ENCODE results near the gene AK2.

The AK2 gene

DNA sequence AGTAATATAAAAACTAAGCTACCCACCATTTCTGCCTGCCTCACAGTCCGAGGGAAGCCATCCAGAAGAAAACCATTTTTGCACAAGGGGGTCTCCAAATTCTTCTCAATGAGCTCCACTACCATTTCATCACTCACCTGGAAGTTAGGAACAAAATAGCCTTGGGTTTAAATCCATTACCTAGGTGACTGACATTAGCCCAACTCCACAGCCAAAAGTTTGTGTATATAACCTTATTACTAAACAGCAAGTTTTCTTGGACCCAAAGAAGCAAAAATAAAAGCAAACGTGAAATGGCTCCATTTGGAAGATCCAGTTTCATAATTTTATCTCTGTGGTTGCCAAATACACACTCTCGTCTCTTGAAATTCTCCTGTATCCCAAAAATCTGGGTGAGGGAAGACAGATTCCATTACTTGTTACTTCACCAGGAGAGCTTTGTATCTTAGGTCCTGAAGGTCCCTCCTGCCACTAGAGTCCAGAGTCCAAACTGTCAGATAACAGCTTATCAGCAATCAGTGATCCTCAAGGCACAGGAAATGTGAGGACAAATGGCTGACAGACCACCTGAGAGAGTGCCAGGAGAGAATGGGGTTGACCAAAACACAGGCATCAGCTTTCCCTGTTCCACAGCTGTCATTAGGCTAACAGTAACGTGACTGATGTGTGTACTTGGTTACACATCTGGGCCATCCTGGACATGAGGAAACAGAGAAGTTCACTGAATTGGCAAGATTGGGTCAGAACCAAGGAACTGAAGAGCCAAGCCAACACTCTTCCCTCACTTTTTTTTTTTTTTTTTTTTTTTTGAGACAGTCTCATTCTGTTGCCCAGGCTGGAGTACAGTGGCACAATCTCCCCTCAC, 14.9 kb downstream of the AK2 start:
- FAIRE-seq: no peak

- no peak for FAIRE-seq
These were observed 18.6 kb downstream of the AK2 start for GRCh38 chr1:33018112-33018511.

- no peak for FAIRE-seq
These were observed 19.5 kb downstream of the AK2 start for GRCh38 chr1:33017175-33017574.

GRCh38 chr1:33015216-33015615, 21.5 kb downstream of the AK2 start:
- no peak for FAIRE-seq

DNA sequence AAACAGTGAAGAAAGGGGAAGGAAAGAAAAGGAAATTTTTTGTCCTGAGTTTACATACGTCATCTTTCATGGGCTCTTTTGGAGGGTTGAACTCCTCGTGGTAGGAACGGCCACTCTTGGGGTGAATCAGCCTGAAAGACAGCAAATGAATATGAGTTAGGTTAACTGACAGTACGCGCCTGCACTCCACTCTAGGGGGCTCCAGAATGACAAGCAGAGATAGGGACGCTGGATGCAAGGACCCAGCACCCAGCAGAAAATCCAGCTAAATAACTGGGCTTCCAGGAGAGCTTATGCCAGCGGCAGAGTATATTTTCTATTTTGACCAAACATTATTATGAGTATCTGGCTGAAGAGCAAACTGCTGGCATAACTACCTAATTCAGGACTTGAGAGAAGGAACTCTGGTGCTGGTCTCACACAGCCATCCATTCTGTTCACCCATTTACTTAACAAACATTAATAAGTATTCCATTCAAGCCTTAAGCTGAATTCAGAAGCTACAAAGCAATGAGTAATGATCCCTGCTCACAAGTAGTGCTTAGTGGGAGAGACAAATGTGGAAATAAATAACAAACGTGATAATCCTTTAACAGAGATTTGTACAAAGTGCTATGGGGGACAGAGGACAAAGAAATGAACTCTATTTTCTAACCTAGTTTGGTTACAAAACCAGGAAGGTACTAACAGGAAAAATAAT, 22.1 kb downstream of the AK2 start:
- no peak for FAIRE-seq

- no peak for FAIRE-seq
These were observed 22.9 kb downstream of the AK2 start for GRCh38 chr1:33013791-33014190.

DNA sequence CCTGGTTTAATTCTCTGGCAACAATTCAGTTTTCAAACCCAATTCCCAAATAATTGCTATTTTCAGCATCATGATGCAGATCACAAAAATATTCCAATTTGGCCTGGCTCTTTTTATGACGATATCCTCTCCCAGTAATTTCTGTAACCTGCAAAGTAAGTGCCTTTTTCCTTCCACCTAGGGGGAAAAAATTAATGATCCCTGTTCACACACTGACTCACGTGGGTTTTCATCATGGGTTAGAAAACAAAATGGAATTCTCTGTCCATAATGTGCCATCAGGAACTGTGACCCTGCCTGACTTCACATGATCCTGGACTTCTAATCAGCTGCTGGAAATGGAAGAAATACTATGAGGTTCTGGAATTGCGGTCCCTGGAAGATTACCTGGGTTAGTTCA, 24.5 kb downstream of the AK2 start:
- FAIRE-seq: no peak

GRCh38 chr1:33010932-33011731, 25.6 kb downstream of the AK2 start:
- no peak for FAIRE-seq

GRCh38 chr1:33009561-33009960, 27.1 kb downstream of the AK2 start:
- FAIRE-seq: no peak

GRCh38 chr1:33008051-33008914, 28.4 kb downstream of the AK2 start:
- FAIRE-seq: no peak

DNA sequence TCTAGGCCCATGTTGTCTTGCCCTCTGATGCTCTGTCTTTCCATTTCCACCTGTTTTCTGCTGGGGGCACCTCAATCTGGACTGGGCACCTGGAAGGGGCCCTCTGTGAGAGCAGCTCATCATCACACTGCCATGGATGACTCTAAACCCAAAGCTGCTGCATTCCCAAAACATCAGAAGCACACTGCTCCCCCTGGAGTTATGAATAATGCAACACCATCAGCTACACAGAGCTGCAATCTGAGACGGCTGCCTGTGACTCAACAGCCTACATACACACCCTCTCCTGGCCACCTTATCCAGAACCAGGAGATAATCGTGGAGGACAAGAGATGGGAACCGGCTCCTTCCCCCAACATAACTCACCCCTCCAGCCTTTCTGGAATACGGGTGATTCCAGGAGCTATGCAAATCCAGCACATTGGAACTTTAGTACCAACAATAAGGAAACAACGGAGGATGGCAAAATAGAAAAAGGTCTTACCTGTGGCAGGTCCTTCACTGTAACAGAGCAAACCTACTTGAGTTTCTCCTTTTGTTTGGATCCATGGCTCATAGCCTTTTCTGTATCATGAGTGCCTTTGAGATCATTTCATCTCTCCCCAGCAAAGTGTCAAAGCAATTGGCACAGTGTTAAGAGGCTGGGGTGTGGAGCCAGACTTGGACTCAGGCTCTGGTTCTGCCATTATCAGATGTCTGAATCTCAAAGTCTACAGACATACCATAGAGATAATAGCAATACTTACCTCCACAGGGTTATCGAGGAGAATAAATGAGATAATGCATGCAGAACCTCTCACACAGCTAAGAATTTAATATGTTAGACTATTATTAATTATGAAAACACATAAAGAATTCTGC, 29.3 kb downstream of the AK2 start:
- no peak for FAIRE-seq

DNA sequence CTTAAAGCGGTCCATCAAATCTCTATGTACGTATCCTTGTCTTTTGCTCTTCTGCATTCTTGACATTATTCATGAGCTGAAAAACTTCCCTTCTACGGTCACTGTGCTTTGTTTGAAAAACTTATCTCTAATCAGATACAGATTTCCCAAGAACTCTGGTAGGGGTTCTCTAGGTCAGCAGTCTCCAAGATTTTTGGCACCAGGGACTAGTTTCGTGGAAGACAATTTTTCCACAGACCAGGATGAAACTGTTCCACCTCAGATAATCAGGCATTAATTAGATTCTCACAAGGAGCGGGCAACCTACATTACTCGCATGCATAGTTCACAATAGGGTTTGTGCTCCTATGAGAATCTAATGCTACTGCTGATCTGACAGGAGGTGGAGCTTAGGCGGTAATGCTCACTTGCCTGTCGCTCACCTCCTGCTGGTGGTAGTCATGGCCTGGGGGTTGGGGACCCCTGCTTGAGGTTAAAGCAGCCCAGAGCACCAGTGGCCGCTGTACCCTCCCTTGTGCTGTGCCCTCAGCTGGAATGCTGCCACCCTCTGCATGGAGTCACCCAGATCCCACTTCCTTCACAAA, 30.8 kb downstream of the AK2 start:
- no peak for FAIRE-seq

- FAIRE-seq: no peak
These were observed 31.4 kb downstream of the AK2 start for GRCh38 chr1:33005117-33005837.

DNA sequence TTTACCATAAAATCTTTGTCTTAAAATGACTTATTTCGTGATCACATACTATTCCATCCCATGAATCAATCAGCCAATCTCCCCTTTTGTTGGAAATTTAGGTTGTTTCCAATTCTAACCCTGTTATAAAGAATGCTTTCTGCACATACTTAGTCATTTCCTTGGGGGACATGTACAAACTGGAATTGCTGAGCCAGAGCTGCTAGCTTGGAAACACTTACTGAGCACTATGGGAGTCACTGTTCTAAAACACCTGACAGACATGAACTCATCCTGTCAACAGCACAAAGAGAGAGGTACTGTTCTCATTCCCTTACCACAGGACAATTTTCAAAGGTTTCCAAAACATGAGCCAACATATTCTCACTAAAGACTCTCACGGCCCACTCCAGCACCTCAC, 32.1 kb downstream of the AK2 start:
- no peak for FAIRE-seq

GRCh38 chr1:33003657-33004056, 33.0 kb downstream of the AK2 start:
- no peak for FAIRE-seq

DNA sequence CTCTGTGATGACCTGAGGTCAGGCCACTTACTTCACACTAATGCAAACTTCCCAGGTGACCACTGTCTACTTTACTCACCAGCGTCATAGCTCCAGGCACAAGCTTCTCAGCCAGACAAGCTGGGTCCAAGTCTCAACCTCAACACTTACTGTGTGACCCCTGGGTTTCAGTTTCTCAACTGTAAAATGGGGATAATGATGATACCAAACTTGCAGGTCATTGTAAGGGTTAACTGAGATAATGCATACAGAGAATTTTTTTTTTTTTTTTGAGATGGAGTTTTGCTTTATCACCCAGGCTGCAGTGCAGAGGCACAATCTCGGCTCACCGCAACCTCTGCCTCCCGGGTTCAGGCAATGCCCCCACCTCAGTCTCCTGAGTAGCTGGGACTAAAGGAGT, 34.7 kb downstream of the AK2 start:
- no peak for FAIRE-seq

DNA sequence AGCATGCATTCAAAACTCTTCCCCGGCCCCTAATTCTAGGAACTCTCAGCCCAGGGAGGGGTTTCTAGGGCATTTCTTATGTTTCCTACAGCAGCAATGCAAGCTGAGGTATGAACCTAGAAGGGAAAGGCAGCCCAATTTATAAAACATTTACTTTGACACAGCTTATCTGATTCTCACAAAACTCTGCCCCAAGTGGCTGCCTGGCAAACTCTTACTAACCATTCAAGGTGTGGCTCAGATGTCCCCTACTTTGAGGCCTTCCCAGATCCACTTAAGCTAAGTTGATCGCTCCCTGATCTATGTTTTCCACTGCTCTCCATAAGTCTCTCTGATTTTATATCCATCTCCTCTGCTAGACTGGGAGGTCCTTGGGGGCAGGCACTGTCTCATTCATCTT, 35.4 kb downstream of the AK2 start:
- FAIRE-seq: no peak

GRCh38 chr1:33000427-33001026, 36.2 kb downstream of the AK2 start:
- no peak for FAIRE-seq

DNA sequence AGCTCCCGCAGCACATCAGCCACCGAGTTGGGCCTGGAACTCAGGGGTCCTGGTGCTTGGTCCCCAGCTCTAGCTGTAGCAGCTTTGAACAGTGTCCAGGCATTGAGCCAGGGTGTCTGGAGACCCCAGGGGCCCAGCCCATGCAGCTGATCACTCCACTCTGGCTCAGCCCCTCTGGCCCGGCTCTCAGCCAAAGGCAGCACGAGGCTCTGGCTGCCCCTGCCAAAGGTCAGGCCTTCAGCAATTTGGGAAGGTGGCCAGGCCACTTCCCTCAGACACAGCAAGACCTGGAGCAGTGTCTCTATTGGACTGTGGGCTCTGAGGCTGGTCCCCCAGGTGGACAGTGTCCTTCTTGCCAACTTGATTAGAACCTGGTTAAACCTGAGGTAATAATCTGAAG, 37.7 kb downstream of the AK2 start:
- no peak for FAIRE-seq

DNA sequence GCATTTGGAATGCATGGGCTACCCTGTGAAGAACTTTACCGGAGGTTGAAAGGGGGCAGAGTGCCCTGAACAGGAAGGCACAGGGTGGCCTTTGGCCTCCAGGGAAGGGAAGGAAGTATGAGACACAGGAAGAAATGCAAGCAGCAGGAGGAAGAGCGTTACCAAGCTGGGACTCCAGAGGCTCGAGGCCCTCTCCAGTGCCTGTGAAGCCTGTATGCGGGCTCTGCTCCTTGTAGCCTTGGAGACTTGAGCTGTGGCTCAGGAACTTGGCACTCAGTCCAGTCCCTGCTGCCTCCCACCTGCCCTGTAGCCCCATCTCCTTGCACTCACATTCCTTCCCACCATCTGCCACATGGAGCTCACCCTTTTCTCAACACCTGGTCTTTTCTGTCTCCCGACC, 38.6 kb downstream of the AK2 start:
- no peak for FAIRE-seq

Data from endometrium (tissue), 2 donors.